CD4-positive, alpha-beta T cell treated with Interleukin-15 for 4 hours (primary cell): ENCODE measurements around the gene ENTPD6.
"Not testable (repeated sequence)": the region's sequence is repeated elsewhere in the genome, so short reads cannot be mapped to it uniquely, and the experiment has no call there.

ENCODE experiments used
- DNase-seq: peaks from one replicate; pipeline ENCODE4 v3.0.0-alpha.2; 2020; ENCODE audit warnings: low spot score

The ENTPD6 gene

DNA sequence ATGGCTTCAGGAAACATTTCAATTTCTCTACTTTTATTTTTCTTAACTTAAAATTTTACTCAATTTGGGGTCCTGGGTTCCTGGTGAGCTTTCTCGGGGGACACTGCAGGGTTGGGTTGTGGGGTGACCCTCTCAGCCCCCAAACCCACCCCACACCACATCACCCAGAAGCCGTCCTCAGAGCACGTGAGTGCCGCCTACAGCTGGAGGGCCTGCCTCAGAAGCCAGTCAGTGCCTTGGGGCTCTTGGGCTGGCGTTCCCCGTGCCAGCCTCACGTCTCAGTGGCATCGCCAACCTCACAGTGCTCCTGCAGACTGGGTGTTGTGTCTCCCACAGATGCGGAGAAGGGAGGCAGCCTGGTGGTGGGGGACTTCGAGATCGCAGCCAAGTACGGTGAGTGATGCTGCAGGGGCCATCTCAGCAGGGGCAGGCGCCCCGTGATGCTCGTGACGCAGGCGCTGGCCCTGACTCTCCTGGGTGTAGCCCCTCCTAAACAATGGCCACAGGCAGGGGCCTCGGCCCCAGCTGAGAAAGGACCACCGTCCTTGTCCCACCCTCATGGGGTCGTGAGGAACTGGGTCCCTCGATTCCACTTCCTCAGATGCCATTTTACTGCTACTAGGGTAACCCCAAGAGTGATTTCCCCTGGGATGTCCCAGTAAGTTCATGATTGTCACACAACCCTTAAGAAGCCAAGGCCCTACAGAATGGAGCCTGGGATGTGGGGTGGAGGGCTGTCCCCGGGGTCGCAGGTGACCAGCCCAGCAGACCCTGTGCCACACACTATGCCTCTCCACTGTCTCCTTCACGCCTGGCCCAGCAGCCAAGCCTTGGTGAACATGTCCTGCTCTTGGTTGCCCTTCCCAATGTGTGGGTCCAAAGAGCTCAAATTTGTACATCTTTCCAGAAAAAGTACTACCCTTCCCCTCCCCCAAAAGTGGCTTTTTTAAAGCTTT lies 28.5 kb downstream of the ENTPD6 start:
- no peak for DNase-seq

GRCh38 chr20:25224941-25225340 lies 29.4 kb downstream of the ENTPD6 start:
- no peak for DNase-seq

GRCh38 chr20:25225642-25226432 lies 30.3 kb downstream of the ENTPD6 start:
- no peak for DNase-seq

- no peak for DNase-seq
Measured at GRCh38 chr20:25226433-25227316, 31.2 kb downstream of the ENTPD6 start.

- DNase-seq: no peak
Measured at GRCh38 chr20:25227317-25227831, 31.9 kb downstream of the ENTPD6 start.

GRCh38 chr20:25229486-25230165 lies 34.1 kb downstream of the ENTPD6 start:
- DNase-seq: no peak

DNA sequence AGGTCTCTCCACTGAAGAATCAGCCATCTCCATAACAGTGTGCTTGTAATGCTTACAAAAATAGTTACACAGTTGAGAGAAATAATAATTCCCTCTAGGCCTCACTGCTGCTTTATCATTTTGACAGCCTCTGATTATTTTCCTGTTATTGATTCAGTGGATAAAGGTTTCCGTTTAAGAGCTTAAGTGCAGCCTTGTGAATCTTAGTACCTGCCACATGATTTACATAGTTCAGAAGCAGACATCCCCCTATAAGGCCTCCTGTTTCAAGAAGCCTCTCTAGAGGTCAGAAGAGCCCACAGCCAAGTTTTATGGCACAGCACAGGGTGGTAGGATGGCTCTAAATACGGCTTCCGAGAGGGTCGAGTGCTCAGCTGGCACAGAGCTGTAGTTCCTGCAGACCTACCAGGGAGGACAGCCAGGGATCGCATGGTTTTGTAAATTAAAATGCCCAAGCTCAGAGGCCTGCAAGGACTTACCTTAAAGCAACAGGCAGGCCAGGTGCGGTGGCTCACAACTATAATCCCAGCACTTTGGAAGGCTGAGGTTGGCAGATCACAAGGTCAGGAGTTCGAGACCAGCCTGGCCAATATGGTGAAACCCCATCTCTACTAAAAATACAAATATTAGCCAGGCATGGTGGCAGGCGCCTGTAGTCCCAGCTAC lies 34.8 kb downstream of the ENTPD6 start:
- no peak for DNase-seq

GRCh38 chr20:25233016-25233772 lies 37.7 kb downstream of the ENTPD6 start:
- no peak for DNase-seq

- DNase-seq: not testable (repeated sequence)
Measured at GRCh38 chr20:25234009-25234849, 38.7 kb downstream of the ENTPD6 start.

DNA sequence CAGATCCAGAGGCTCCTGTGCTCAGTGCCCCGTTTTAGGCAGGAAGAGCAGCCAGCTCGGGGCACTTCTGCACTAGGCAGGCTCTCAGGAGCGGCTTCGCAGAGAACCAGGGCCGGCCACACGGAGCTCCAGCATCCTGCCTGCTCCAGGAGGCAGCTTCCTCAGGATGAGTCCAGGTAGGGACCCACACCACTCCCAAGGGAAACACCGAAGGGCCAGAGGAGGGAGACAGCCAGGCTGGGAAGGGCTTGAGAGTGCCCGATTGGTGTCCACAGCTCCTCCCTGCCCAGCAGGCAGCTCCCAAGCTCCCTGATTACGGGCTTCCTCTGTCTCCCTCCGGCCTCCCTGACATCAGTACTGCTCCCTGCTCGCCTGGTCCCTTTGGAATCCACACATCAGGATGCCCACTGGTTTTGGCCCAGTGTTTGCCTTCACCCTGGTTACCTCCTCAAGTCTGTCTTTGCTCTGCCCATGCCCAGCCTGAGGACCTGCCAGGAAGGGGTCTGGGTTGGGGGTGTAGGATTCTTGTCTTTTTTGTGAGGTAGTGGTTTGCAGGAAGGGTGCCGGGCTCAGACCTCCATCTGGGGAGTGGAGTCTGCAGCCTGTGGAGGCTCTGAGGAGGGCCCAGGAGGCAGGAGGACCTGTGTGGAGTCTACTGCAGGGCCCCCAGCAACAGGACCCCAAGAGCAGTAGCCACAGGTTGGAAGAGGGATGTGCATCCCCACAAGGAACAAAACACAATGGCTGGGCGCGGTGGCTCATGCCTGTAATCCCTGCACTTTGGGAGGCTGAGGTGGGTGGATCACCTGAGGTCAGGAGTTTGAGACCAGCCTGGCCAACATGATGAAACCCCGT lies 41.2 kb downstream of the ENTPD6 start:
- DNase-seq: no peak

- DNase-seq: peak; percentile 33
Measured at GRCh38 chr20:25237610-25238318, 42.3 kb downstream of the ENTPD6 start.

DNA sequence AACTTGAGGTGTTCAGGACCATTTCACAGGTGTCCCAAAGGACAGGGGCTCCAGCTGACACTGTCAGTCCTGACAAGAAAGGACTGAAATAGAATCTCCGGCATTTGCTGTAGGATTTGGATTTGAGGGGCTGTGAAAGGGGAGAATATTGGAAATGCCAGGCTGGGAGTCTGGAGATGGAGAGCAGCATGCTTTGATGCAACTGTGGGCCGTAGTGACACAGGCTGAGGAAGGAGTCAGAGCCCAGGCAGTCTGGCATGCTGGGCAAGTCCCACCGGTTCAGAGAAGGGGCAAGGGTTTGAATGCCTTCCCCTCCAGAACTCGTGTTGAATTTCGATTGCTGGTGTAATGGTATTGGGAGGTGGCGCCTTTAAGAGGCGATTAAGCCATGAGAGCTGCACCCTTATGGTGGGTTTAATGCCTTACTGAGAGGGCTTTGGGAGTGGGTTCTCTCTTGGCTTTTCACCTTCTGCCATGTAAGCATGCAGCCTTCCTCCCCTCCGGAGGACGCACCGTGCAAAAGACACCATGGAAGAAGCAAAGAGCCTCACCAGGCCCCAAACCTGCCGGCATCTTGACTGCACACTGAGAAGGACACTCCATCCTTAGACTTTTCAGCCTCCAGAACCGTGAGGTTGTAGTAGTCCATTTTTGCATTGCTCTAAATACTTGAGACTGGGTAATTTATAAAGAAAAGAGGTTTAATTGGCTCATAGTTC lies 43.0 kb downstream of the ENTPD6 start:
- no peak for DNase-seq

- DNase-seq: no peak
Measured at GRCh38 chr20:25239387-25240370, 44.2 kb downstream of the ENTPD6 start.

DNA sequence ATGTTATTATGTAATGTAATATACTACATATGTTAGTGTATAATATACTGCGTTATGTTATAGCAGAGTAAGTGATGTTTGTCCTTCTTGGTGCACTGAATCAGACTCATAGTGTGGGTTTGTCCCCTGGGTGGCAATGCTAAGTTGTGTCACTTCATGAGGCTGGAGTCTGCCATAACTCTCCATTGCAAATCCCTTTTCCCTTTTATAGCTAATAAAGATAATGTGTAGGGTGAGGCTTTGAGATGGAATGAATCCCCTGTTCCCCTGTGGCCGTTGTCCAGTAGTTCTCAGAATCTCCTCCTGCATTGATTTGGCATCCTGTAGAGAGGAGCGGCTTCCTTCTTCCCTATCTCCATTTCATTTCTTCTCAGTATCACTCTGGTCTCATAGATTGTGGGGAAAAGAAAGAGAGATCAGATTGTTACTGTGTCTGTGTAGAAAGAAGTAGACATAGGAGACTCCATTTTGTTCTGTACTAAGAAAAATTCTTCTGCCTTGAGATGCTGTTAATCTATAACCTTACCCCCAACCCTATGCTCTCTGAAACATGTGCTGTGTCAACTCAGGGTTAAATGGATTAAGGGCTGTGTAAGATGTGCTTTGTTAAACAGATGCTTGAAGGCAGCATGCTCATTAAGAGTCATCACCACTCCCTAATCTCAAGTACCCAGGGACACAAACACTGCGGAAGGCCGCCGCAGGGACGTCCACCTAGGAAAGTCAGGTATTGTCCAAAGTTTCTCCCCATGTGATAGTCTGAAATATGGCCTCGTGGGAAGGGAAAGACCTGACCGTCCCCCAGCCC lies 45.5 kb downstream of the ENTPD6 start:
- not testable (repeated sequence) for DNase-seq

DNA sequence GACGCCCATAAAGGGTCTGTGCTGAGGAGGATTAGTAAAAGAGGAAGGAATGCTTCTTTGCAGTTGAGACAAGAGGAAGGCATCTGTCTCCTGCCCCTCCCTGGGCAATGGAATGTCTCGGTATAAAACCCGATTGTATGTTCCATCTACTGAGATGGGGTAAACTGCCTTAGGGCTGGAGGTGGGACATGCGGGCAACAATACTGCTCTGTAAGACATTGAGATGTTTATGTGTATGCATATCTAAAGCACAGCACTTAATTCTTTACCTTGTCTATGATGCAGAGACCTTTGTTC lies 46.1 kb downstream of the ENTPD6 start:
- DNase-seq: not testable (repeated sequence)
